Lung (tissue), 12 donors: ENCODE data around the gene HLF. TPM values are rescaled to one million over a fixed set of nuclear protein-coding genes. Genes with fewer than 3 reads are reported as not detected.

Source experiments
- ATAC-seq: fragments of 200-7000 bp; cut with Tn5 transposase; one replicate; pipeline ENCODE4 v1.9.1; 2020; ENCODE audit warnings: moderate number of reproducible peaks; ENCODE audit not compliant: insufficient read depth, low FRiP score
- DNase-seq, 3 donors: peaks; one replicate each; pipeline ENCODE4 v3.0.0-alpha.2; 2013 to 2017
- H3K27ac ChIP-seq, 2 donors: one replicate each; pipeline ENCODE4 v1.5.1; 2013; ENCODE audit warnings: mild to moderate bottlenecking in 2 of 2, moderate library complexity in 2 of 2, control low read depth in 1 of 2, inconsistent platforms in 1 of 2, low read depth in 1 of 2, low read length in 1 of 2
- H3K27me3 ChIP-seq, 3 donors: one replicate each; pipeline ENCODE4 v1.5.1; 2013; ENCODE audit warnings: low read length in 2 of 3; ENCODE audit not compliant: control insufficient read depth in 3 of 3, insufficient read depth in 3 of 3
- H3K36me3 ChIP-seq, 4 donors: one replicate each; pipeline ENCODE4 v1.5.1; 2013; ENCODE audit warnings: low read length in 4 of 4, mild to moderate bottlenecking in 1 of 4, moderate library complexity in 1 of 4; ENCODE audit not compliant: control insufficient read depth in 4 of 4, insufficient read depth in 4 of 4
- H3K4me1 ChIP-seq, 5 donors: one replicate each; pipeline ENCODE4 v1.5.1; 2013; ENCODE audit warnings: low read length in 5 of 5, mild to moderate bottlenecking in 2 of 5, moderate library complexity in 1 of 5; ENCODE audit not compliant: control insufficient read depth in 5 of 5, insufficient read depth in 5 of 5
- H3K4me3 ChIP-seq: one replicate; pipeline ENCODE4 v1.5.1; 2013; ENCODE audit warnings: mild to moderate bottlenecking, control low read depth, moderate library complexity
- H3K9ac ChIP-seq, 2 donors: one replicate each; pipeline ENCODE4 v1.5.1; 2013; ENCODE audit warnings: low read length in 2 of 2, control low read depth in 1 of 2; ENCODE audit not compliant: insufficient read depth in 1 of 2
- H3K9me3 ChIP-seq, 4 donors: one replicate each; pipeline ENCODE4 v1.5.1; 2013; ENCODE audit warnings: low read length in 3 of 4, mild to moderate bottlenecking in 1 of 4, moderate library complexity in 1 of 4; ENCODE audit not compliant: control insufficient read depth in 4 of 4, insufficient read depth in 3 of 4
- CTCF ChIP-seq: IDR thresholded peaks from 2 replicates; pipeline ENCODE4 v1.5.1; 2012; ENCODE audit warnings: mild to moderate bottlenecking; ENCODE audit errors: control extremely low read depth, extremely low read depth
- WGBS, 2 donors: extraction: QIAGEN DNeasy Blood & Tissue Kit; methylation state at CpG; one replicate each; pipeline ENCODE4 v1.1.7; 2013; 5-methylcytosine and 5-hydroxymethylcytosine counted together
- polyA plus RNA-seq, 2 donors: library from polyadenylated mRNA; stranded (reverse); fragments of 200-250 nt; gene quantifications; one replicate each; pipeline ENCODE4 v1.2.1, GENCODE V29; 2013
- total RNA-seq, 2 donors: library from RNA; depleted of rRNA in 1 of 2; stranded (reverse); fragments of >200 nt in 1 of 2; gene quantifications; one replicate each; pipeline ENCODE4 v1.2.1, GENCODE V29; 2014 to 2021
- donor health status: control.
- donor health status: control.
- donor health status: Bipolar disorder and iron deficiency.
- donor health status: healthy.
- donor health status: DM: yes; HTN: yes; CAD: no.

HLF gene
- total and polyA plus RNA-seq, 4 donors: 3.2 to 21.3 (median 7.9) TPM

GRCh38 chr17:55285340-55286301 is 20.9 kb downstream of the HLF start:
- peak; percentile 43 for ATAC-seq
- DNase-seq: peak; percentile 96 to 99 (median 98)
- TF ChIP-seq CTCF: no peak
- H3K9ac ChIP-seq: peak overlapping the region in 1 of 2 donors; percentile 54
- 35 to 55% methylated on average over 11 of the region's 11 CpGs for WGBS, 2 donors
- H3K27ac ChIP-seq: peak overlapping the region; percentile 85 to 97
- H3K4me3 ChIP-seq: no peak overlapping the region
- H3K9me3 ChIP-seq: peaks cover 0 to 5% (median 0%) of the 10 kb centered on the region in 4 donors
- no peaks in the 10 kb centered on the region for H3K27me3 ChIP-seq
- peaks cover 14 to 58% (median 18%) of the 10 kb centered on the region in 5 donors for H3K4me1 ChIP-seq
- H3K36me3 ChIP-seq: no peaks in the 10 kb centered on the region

- 53 to 73% methylated on average over 3 of the region's 3 CpGs for WGBS, 2 donors
- H3K9ac ChIP-seq: no peak overlapping the region
- DNase-seq: peak; percentile 65 to 76 (median 70)
- H3K4me3 ChIP-seq: no peak overlapping the region
- peaks cover 0 to 8% (median 0%) of the 10 kb centered on the region in 4 donors for H3K9me3 ChIP-seq
- peak overlapping the region; percentile 84 to 97 for H3K27ac ChIP-seq
- TF ChIP-seq CTCF: no peak
- H3K4me1 ChIP-seq: peaks cover 14 to 56% (median 18%) of the 10 kb centered on the region in 5 donors
- H3K36me3 ChIP-seq: no peaks in the 10 kb centered on the region
- H3K27me3 ChIP-seq: no peaks in the 10 kb centered on the region
- ATAC-seq: peak; percentile 4
These were observed 22.2 kb downstream of the HLF start for GRCh38 chr17:55286681-55287589.

GRCh38 chr17:55288356-55289105 is 23.8 kb downstream of the HLF start:
- TF ChIP-seq CTCF: no peak
- no peak for DNase-seq
- WGBS, 2 donors: 94% methylated on average over 7 of the region's 7 CpGs
- H3K4me1 ChIP-seq: peaks cover 12 to 50% (median 18%) of the 10 kb centered on the region in 5 donors
- ATAC-seq: no peak
- H3K27me3 ChIP-seq: no peaks in the 10 kb centered on the region
- no peak overlapping the region for H3K4me3 ChIP-seq
- H3K9ac ChIP-seq: no peak overlapping the region
- peak overlapping the region in 1 of 2 donors; percentile 30 for H3K27ac ChIP-seq
- H3K9me3 ChIP-seq: peaks cover 0 to 8% (median 0%) of the 10 kb centered on the region in 4 donors
- H3K36me3 ChIP-seq: no peaks in the 10 kb centered on the region
